ENCODE results near the gene RHBDL3.

Gene RHBDL3

GRCh38 chr17:32266389-32267301 lies 1.0 kb downstream of the RHBDL3 start:
- DNase-seq (ENCODE audit: low read depth), result no peak

GRCh38 chr17:32267690-32268205 lies 2.1 kb downstream of the RHBDL3 start:
- DNase-seq (ENCODE audit: low read depth), result no peak

- DNase-seq (ENCODE audit: low read depth), result no peak
Measured at GRCh38 chr17:32268734-32269288, 3.2 kb downstream of the RHBDL3 start.

- no peak for DNase-seq (ENCODE audit: low read depth)
Measured at GRCh38 chr17:32269377-32269776, 3.7 kb downstream of the RHBDL3 start.

GRCh38 chr17:32271844-32272243 lies 6.2 kb downstream of the RHBDL3 start:
- DNase-seq (ENCODE audit: low read depth), result no peak

GRCh38 chr17:32274101-32274500 lies 8.5 kb downstream of the RHBDL3 start:
- DNase-seq (ENCODE audit: low read depth), result no peak

- no peak for DNase-seq (ENCODE audit: low read depth)
Measured at GRCh38 chr17:32274643-32275042, 9.0 kb downstream of the RHBDL3 start.

- DNase-seq (ENCODE audit: low read depth), result peak; percentile 36
Measured at GRCh38 chr17:32275060-32276042, 9.7 kb downstream of the RHBDL3 start.

GRCh38 chr17:32276171-32276601 lies 10.6 kb downstream of the RHBDL3 start:
- no peak for DNase-seq (ENCODE audit: low read depth)

GRCh38 chr17:32277284-32277683 lies 11.7 kb downstream of the RHBDL3 start:
- DNase-seq (ENCODE audit: low read depth), result peak; percentile 28

- no peak for DNase-seq (ENCODE audit: low read depth)
Measured at GRCh38 chr17:32278815-32279214, 13.2 kb downstream of the RHBDL3 start.

- DNase-seq (ENCODE audit: low read depth), result no peak
Measured at GRCh38 chr17:32279891-32280716, 14.5 kb downstream of the RHBDL3 start.

- DNase-seq (ENCODE audit: low read depth), result no peak
Measured at GRCh38 chr17:32281011-32281451, 15.4 kb downstream of the RHBDL3 start.

GRCh38 chr17:32283745-32284201 lies 18.1 kb downstream of the RHBDL3 start:
- no peak for DNase-seq (ENCODE audit: low read depth)

- no peak for DNase-seq (ENCODE audit: low read depth)
Measured at GRCh38 chr17:32285306-32285705, 19.7 kb downstream of the RHBDL3 start.

- DNase-seq (ENCODE audit: low read depth), result no peak
Measured at GRCh38 chr17:32285746-32286517, 20.3 kb downstream of the RHBDL3 start.

GRCh38 chr17:32286518-32286900 lies 20.9 kb downstream of the RHBDL3 start:
- DNase-seq (ENCODE audit: low read depth), result no peak

GRCh38 chr17:32287804-32288511 lies 22.3 kb downstream of the RHBDL3 start:
- no peak for DNase-seq (ENCODE audit: low read depth)

- no peak for DNase-seq (ENCODE audit: low read depth)
Measured at GRCh38 chr17:32288615-32289014, 23.0 kb downstream of the RHBDL3 start.
